GM12878 (cell line): ENCODE measurements around the gene CFAP61.

ENCODE experiments used
- SPI1 ChIP-seq: IDR thresholded peaks from 2 replicates; pipeline ENCODE4 v1.6.1; 2011; ENCODE audit warnings: low read depth, mild to moderate bottlenecking, low read length, moderate library complexity, borderline replicate concordance; ENCODE audit not compliant: insufficient read depth
- TF ChIP-seq, protein P1 (sequence below), 3 experiments: IDR thresholded peaks in 2 of 3; conservative IDR thresholded peaks in 1 of 3; 2 replicates each; pipeline ENCODE4 v1.5.1; 2011; ENCODE audit warnings: low read depth in 3 of 3, low read length in 3 of 3, mild to moderate bottlenecking in 3 of 3, control low read depth in 2 of 3, moderate library complexity in 2 of 3, inconsistent platforms in 1 of 3, mixed read lengths in 1 of 3; ENCODE audit not compliant: control insufficient read depth in 2 of 3, insufficient read depth in 1 of 3; ENCODE audit errors: extremely low read depth in 1 of 3

DNA sequence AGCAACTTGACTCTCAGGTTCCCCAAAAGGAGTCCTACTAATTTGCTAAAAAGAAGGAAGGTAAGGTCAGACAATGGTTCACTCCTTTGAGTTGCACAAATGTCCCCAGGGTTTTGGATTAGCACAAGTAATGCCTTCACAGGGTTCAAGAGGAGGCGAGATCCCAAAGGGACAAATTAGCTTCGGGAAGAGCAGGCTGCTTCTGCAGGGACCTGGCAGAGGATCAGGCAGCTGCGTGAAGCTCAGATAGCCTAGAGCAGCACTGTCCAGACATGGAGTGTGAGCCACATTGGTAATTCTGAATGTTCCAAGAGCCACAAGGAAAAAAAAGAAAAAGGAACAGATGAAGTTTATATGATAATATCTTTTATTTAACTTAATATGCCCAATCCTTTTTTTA lies 115.4 kb downstream of the CFAP61 start:
- TF ChIP-seq, protein P1, sequence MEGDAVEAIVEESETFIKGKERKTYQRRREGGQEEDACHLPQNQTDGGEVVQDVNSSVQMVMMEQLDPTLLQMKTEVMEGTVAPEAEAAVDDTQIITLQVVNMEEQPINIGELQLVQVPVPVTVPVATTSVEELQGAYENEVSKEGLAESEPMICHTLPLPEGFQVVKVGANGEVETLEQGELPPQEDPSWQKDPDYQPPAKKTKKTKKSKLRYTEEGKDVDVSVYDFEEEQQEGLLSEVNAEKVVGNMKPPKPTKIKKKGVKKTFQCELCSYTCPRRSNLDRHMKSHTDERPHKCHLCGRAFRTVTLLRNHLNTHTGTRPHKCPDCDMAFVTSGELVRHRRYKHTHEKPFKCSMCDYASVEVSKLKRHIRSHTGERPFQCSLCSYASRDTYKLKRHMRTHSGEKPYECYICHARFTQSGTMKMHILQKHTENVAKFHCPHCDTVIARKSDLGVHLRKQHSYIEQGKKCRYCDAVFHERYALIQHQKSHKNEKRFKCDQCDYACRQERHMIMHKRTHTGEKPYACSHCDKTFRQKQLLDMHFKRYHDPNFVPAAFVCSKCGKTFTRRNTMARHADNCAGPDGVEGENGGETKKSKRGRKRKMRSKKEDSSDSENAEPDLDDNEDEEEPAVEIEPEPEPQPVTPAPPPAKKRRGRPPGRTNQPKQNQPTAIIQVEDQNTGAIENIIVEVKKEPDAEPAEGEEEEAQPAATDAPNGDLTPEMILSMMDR (IDR thresholded peaks at IDR 0.05 in 2 of 3, conservative IDR thresholded peaks at IDR 0.05 in 1 of 3; ENCODE audit: control insufficient read depth in 2 of 3, extremely low read depth in 1 of 3, insufficient read depth in 1 of 3, low read depth in 3 of 3, low read length in 3 of 3) = no peak
- TF ChIP-seq SPI1 = no peak
